ENCODE results near the gene RAD51AP1. TPM values are rescaled to one million over a fixed set of nuclear protein-coding genes. Genes with fewer than 3 reads are reported as not detected.

The RAD51AP1 gene
- total RNA-seq, 1 experiment from 2014 or later, result 59.4 TPM

DNA sequence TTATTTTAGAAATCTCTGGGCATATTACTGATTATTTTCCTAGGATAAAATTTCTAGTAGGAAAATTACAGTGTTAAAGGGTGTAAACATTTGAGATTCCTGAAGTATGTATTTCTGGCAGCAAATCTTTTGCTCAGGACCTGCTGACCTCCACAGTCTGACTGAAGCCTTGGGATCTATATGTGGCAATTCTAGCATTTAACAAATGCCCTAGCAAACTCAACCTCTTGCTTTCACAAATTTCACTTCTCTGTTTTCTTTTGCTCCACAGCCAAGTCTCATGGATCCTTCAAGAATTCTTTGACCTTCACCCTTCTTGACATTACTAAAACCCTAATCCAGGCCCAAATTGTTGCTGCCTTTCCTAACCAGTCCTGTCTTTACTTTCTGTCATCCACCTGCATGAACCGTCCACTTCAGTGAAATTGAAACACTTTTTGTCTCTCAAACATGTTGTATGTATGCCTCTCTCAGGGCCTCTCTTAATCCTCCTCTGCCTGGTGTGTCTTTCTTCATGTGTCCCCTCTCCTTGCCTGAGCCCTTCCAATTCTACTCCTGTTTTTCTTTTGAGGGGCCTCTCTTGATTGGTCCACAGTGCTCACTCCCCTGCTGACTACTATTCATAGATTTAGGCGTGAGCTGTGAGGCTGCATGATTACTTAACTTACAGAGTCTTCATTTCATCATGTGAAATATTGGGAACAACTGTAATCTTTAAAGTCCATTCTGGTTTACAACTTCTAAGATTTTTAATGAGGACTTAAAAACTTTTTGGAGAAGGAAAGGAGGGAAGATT lies 18.2 kb downstream of the RAD51AP1 start:
- no peak overlapping the region for H3K23ac ChIP-seq (ENCODE audit: insufficient read length, low read depth, low read length)
- H3K4me1 Mint-ChIP-seq, result peaks cover 4% of the 10 kb centered on the region in 2 experiments
- no peaks in the 10 kb centered on the region for H3K4me1 ChIP-seq (ENCODE audit: insufficient read depth, low read length)
- no peak overlapping the region for H3K4me3 Mint-ChIP-seq
- no peaks in the 10 kb centered on the region for H3K27me3 ChIP-seq (ENCODE audit: insufficient read depth, low read length)
- H3T11ph ChIP-seq (ENCODE audit: low read length), result no peak overlapping the region
- H2BK12ac ChIP-seq (ENCODE audit: insufficient read length, low read depth, low read length), result no peak overlapping the region
- H2BK120ac ChIP-seq (ENCODE audit: low read depth, low read length, poor library complexity, severe bottlenecking), result no peak overlapping the region
- H3K27ac ChIP-seq (ENCODE audit: insufficient read length, low read depth, low read length), result no peak overlapping the region
- no peaks in the 10 kb centered on the region for H3K27me3 Mint-ChIP-seq (ENCODE audit: low read depth)
- no peak overlapping the region for H4K8ac ChIP-seq (replicated peaks; ENCODE audit: insufficient read length, low read depth, low read length)
- no peak overlapping the region for H2BK20ac ChIP-seq (ENCODE audit: low read depth, low read length, poor library complexity, severe bottlenecking)
- peaks cover 2% of the 10 kb centered on the region for H3K79me1 ChIP-seq (ENCODE audit: insufficient read depth, low read depth, low read length, poor library complexity, severe bottlenecking)
- peaks cover 2 to 60% (median 40%) of the 10 kb centered on the region in 3 experiments; a peak in 5 of 7 replicates for H3K36me3 Mint-ChIP-seq (ENCODE audit: insufficient read depth in 1 of 3, low read depth in 3 of 3)
- H3K4me2 ChIP-seq (ENCODE audit: insufficient read depth, insufficient read length, low read length), result no peak overlapping the region
- DNase-seq, result no peak
- TF ChIP-seq, protein P1, sequence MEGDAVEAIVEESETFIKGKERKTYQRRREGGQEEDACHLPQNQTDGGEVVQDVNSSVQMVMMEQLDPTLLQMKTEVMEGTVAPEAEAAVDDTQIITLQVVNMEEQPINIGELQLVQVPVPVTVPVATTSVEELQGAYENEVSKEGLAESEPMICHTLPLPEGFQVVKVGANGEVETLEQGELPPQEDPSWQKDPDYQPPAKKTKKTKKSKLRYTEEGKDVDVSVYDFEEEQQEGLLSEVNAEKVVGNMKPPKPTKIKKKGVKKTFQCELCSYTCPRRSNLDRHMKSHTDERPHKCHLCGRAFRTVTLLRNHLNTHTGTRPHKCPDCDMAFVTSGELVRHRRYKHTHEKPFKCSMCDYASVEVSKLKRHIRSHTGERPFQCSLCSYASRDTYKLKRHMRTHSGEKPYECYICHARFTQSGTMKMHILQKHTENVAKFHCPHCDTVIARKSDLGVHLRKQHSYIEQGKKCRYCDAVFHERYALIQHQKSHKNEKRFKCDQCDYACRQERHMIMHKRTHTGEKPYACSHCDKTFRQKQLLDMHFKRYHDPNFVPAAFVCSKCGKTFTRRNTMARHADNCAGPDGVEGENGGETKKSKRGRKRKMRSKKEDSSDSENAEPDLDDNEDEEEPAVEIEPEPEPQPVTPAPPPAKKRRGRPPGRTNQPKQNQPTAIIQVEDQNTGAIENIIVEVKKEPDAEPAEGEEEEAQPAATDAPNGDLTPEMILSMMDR (conservative IDR thresholded peaks at IDR 0.05), result no peak
- no peaks in the 10 kb centered on the region for H3K23me2 ChIP-seq (ENCODE audit: insufficient read length, low read depth, low read length, poor library complexity, severe bottlenecking)
- H3K27ac Mint-ChIP-seq, result peak overlapping the region in 1 of 3 experiments; percentile 22; a peak in 1 of 7 replicates
- no peak overlapping the region for H3K14ac ChIP-seq (ENCODE audit: insufficient read depth, low read length)
- no peak overlapping the region for H3K56ac ChIP-seq (ENCODE audit: insufficient read length, low read depth, low read length)
- H2AK5ac ChIP-seq (ENCODE audit: insufficient read length, low read length), result no peak overlapping the region
- no peak overlapping the region for H3K18ac ChIP-seq (ENCODE audit: insufficient read length, low read depth, low read length)
- H2BK15ac ChIP-seq (ENCODE audit: low read depth, low read length), result no peak overlapping the region
- no CpG with 5 or more reads among the region's 2 CpGs for WGBS (ENCODE audit: extremely low coverage, insufficient read length, low lambda C conversion rate)
- no peak overlapping the region for H2BK5ac ChIP-seq (ENCODE audit: insufficient read length, low read length)
- H3K4ac ChIP-seq (ENCODE audit: low read depth, low read length), result no peak overlapping the region
- no peaks in the 10 kb centered on the region for H3K9me3 ChIP-seq (ENCODE audit: control insufficient read depth, low read depth, low read length)
- H4K5ac ChIP-seq (ENCODE audit: insufficient read length, low read depth, low read length), result no peak overlapping the region
- no peaks in the 10 kb centered on the region for H3K79me2 ChIP-seq (ENCODE audit: insufficient read depth, low read length)
- H4K20me1 ChIP-seq (ENCODE audit: control insufficient read depth, insufficient read depth, insufficient read length), result no peaks in the 10 kb centered on the region
- no peaks in the 10 kb centered on the region; a peak in 1 of 5 replicates for H3K9me3 Mint-ChIP-seq
- H3K9ac ChIP-seq (ENCODE audit: extremely low read depth, insufficient read length, low read length), result no peak overlapping the region
- H2AFZ ChIP-seq (ENCODE audit: low read length), result no peak overlapping the region
- no peak overlapping the region for H4K91ac ChIP-seq (ENCODE audit: insufficient read length, low read depth, low read length)

Data from H9 (cell line).